Left ventricle myocardium inferior (tissue), 1 donor: ENCODE data around the gene BCAS3. TPM values are rescaled to one million over a fixed set of nuclear protein-coding genes. Genes with fewer than 3 reads are reported as not detected.

Experiments used
- DNase-seq: peaks from one replicate; pipeline ENCODE4 v3.0.0-alpha.2; 2020
- H3K27ac ChIP-seq: fragments of 200-600 bp; replicated peaks from 2 replicates; pipeline ENCODE4 v1.8.0; 2021
- H3K27me3 ChIP-seq: fragments of 200-600 bp; 2 replicates; pipeline ENCODE4 v1.8.0; 2021; ENCODE audit warnings: low read depth
- H3K36me3 ChIP-seq: fragments of 200-600 bp; 2 replicates; pipeline ENCODE4 v1.8.0; 2021
- H3K4me1 ChIP-seq: fragments of 200-600 bp; 2 replicates; pipeline ENCODE4 v1.8.0; 2021
- H3K4me3 ChIP-seq: fragments of 200-600 bp; 2 replicates; pipeline ENCODE4 v1.8.0; 2021; ENCODE audit warnings: mild to moderate bottlenecking, moderate library complexity
- H3K9me3 ChIP-seq: fragments of 200-600 bp; replicated peaks from 2 replicates; pipeline ENCODE4 v1.8.0; 2021
- CTCF ChIP-seq: fragments of 200-600 bp; IDR thresholded peaks from 2 replicates; pipeline ENCODE4 v1.8.0; 2021; ENCODE audit warnings: antibody characterized with exemption, mild to moderate bottlenecking, borderline replicate concordance
- intact Hi-C: fragments of 100-400 bp; cut with micrococcal nuclease; formaldehyde crosslinking; loops from one replicate; pipeline ENCODE4 v1.11.0; 2022
- total RNA-seq: library from RNA; stranded (reverse); fragmentation: NEBNext Ultra II Directional; extraction: Animal tissue kit (Norgen Biotek cat#: 25700); gene quantifications from one replicate; pipeline ENCODE4 v1.2.1, GENCODE V29; 2021
- donor health status: DM: no; HTN: yes; CAD: no; lungs with severe emphysema.

Gene BCAS3
- total RNA-seq, 1 donor from 2014 or later: 16.5 TPM

- Histone ChIP-seq H3K9me3 (no peaks in the 10 kb centered on the region), H3K27me3 (peaks cover 37% of the 10 kb centered on the region), H3K27ac (no peak overlapping the region), H3K4me3 (no peak overlapping the region), H3K4me1 (no peaks in the 10 kb centered on the region), H3K36me3 (no peaks in the 10 kb centered on the region)
- intact Hi-C loops: no loop called here
- no peak for TF ChIP-seq CTCF
- no peak for DNase-seq
These were observed 682.8 kb downstream of the BCAS3 start for GRCh38 chr17:61360318-61360943.

GRCh38 chr17:61361084-61361483 lies 683.4 kb downstream of the BCAS3 start:
- intact Hi-C loops: no loop called here
- Histone ChIP-seq H3K27me3 (peaks cover 37% of the 10 kb centered on the region), H3K36me3 (no peaks in the 10 kb centered on the region), H3K4me1 (peaks cover 5% of the 10 kb centered on the region), H3K4me3 (no peak overlapping the region), H3K27ac (no peak overlapping the region), H3K9me3 (no peaks in the 10 kb centered on the region)
- TF ChIP-seq CTCF: no peak
- no peak for DNase-seq

- no peak for DNase-seq
- H3K27me3 ChIP-seq: peaks cover 37% of the 10 kb centered on the region
- H3K9me3 ChIP-seq: no peaks in the 10 kb centered on the region
- peaks cover 11% of the 10 kb centered on the region for H3K4me1 ChIP-seq
- no peak for TF ChIP-seq CTCF
- H3K36me3 ChIP-seq: no peaks in the 10 kb centered on the region
- intact Hi-C loops: no loop called here
- H3K27ac ChIP-seq: no peak overlapping the region
- no peak overlapping the region for H3K4me3 ChIP-seq
These were observed 684.7 kb downstream of the BCAS3 start for GRCh38 chr17:61362396-61362795.

GRCh38 chr17:61362852-61363600 lies 685.4 kb downstream of the BCAS3 start:
- H3K27me3 ChIP-seq: peaks cover 37% of the 10 kb centered on the region
- TF ChIP-seq CTCF: no peak
- intact Hi-C loops: no loop called here
- no peak overlapping the region for H3K27ac ChIP-seq
- H3K4me1 ChIP-seq: peaks cover 11% of the 10 kb centered on the region
- no peak for DNase-seq
- H3K4me3 ChIP-seq: no peak overlapping the region
- no peaks in the 10 kb centered on the region for H3K9me3 ChIP-seq
- H3K36me3 ChIP-seq: no peaks in the 10 kb centered on the region

GRCh38 chr17:61363601-61364462 lies 686.2 kb downstream of the BCAS3 start:
- no peaks in the 10 kb centered on the region for H3K36me3 ChIP-seq
- H3K27ac ChIP-seq: no peak overlapping the region
- intact Hi-C loops: no loop called here
- H3K27me3 ChIP-seq: peaks cover 29% of the 10 kb centered on the region
- H3K4me3 ChIP-seq: no peak overlapping the region
- no peak for DNase-seq
- H3K4me1 ChIP-seq: peaks cover 11% of the 10 kb centered on the region
- no peaks in the 10 kb centered on the region for H3K9me3 ChIP-seq
- TF ChIP-seq CTCF: no peak
